ENCODE results near the gene POGLUT3. TPM values are rescaled to one million over a fixed set of nuclear protein-coding genes. Genes with fewer than 3 reads are reported as not detected.

POGLUT3 gene
- total and polyA plus RNA-seq, 12 donors, result 7.6 to 29.9 (median 19.2) TPM

DNA sequence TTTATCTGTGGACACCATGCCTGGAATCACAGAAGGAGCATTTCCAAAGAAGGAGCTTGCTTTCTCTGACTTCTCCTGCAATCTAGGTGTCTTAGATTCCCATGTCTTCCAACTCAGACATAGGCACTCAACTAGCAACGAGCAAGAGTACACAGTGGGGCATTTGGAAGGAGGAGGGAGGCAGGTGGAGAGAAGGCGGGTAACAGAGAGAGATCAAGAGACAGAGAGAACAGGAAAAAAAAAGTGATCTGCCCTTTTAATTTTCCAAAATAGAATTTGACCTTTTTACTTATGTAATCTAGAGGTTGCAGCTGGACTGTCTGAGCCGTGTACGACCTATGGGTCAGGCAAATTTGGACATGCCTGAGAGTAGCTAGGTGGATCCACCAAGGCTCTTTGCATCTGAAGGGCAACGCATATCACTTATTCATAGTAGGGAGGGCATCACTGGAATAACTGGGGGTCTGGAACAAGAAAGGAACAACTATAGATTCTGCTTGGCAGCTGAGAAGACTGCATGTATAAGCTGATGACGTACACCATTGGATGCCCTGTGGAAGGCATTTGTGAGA is 37.3 kb upstream of the POGLUT3 start:
- WGBS, 4 donors, result 78 to 85% (median 82%) methylated on average over 6 of the region's 6 CpGs
- intact Hi-C loops (cut with DNase I), result no loop called here
- Histone ChIP-seq H3K27me3 (no peaks in the 10 kb centered on the region), H3K9me3 (replicated peaks in 1 of 3) (no peaks in the 10 kb centered on the region), H3K36me3 (replicated peaks in 1 of 2) (no peaks in the 10 kb centered on the region), H3K4me3 (no peak overlapping the region), H3K27ac (no peak overlapping the region), H3K4me1 (replicated peaks in 1 of 2) (no peaks in the 10 kb centered on the region)
- DNase-seq, result no peak
- no peak for TF ChIP-seq POLR2A (IDR thresholded peaks at IDR 0.05)
- TF ChIP-seq, protein P1, sequence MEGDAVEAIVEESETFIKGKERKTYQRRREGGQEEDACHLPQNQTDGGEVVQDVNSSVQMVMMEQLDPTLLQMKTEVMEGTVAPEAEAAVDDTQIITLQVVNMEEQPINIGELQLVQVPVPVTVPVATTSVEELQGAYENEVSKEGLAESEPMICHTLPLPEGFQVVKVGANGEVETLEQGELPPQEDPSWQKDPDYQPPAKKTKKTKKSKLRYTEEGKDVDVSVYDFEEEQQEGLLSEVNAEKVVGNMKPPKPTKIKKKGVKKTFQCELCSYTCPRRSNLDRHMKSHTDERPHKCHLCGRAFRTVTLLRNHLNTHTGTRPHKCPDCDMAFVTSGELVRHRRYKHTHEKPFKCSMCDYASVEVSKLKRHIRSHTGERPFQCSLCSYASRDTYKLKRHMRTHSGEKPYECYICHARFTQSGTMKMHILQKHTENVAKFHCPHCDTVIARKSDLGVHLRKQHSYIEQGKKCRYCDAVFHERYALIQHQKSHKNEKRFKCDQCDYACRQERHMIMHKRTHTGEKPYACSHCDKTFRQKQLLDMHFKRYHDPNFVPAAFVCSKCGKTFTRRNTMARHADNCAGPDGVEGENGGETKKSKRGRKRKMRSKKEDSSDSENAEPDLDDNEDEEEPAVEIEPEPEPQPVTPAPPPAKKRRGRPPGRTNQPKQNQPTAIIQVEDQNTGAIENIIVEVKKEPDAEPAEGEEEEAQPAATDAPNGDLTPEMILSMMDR (IDR thresholded peaks at IDR 0.05), result no peak

DNA sequence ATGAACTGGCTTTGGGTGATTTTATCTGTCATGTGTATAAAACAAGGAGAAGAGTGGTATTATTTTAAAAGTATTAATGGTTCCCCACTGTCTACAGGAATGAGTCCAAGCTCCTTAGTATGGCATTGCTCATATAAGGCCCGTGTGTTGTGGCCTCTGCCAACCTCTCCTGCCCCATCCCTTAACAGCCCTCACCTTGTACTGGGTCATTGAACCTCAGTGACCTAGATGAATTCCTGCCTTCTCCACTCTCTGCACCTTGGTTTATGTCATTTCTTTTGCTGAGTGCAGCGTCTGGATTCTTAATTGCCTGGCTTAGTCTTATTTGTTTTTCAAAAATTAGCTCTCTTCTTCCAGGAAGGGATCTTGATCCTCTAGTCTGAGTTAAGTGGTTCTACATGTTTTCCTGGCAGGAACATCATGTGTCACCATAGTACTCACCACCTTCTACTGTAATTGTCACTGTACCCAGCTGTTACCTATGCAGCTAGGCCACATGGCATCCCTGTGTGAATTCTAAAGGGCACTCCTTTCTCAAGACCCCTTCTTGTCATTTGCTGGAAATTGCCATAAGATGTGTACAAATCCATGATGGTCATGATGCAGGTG is 36.2 kb upstream of the POGLUT3 start:
- H3K27me3 ChIP-seq, result no peaks in the 10 kb centered on the region
- no peak overlapping the region for H3K27ac ChIP-seq
- H3K9me3 ChIP-seq (replicated peaks in 1 of 3), result no peaks in the 10 kb centered on the region
- intact Hi-C loops (cut with DNase I), result no loop called here
- 61 to 72% (median 71%) methylated on average over 2 of the region's 2 CpGs for WGBS, 4 donors
- H3K4me3 ChIP-seq, result no peak overlapping the region
- no peaks in the 10 kb centered on the region for H3K36me3 ChIP-seq (replicated peaks in 1 of 2)
- no peaks in the 10 kb centered on the region for H3K4me1 ChIP-seq (replicated peaks in 1 of 2)
- DNase-seq, result no peak
- TF ChIP-seq, protein P1 (IDR thresholded peaks at IDR 0.05), result no peak
- TF ChIP-seq POLR2A (IDR thresholded peaks at IDR 0.05), result no peak

DNA sequence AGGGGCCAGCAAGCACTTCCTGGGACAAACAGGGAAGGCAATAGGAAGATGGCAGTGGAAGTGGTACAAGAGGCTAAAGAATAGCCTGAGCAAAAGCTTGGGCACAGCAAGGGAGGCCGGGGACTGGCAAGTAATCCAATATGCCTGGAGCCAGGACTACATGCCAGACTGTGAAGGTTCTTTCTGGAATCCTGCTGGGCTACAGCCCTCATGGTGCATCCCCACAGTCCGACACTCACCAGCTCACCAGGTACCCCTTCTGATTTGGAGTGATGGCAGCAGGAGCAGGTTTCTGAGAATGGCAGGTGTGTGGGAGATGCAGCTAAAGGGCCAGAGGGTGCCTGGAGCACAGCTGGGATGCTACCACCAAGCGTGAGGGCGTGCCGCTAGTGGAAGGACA is 32.2 kb upstream of the POGLUT3 start:
- Histone ChIP-seq H3K4me3 (no peak overlapping the region), H3K9me3 (replicated peaks in 1 of 3) (no peaks in the 10 kb centered on the region), H3K36me3 (replicated peaks in 1 of 2) (no peaks in the 10 kb centered on the region), H3K27ac (no peak overlapping the region), H3K27me3 (no peaks in the 10 kb centered on the region), H3K4me1 (replicated peaks in 1 of 2) (no peaks in the 10 kb centered on the region)
- DNase-seq, result no peak
- WGBS, 4 donors, result 95 to 98% (median 96%) methylated on average over 5 of the region's 5 CpGs
- TF ChIP-seq, protein P1 (IDR thresholded peaks at IDR 0.05), result no peak
- no peak for TF ChIP-seq POLR2A (IDR thresholded peaks at IDR 0.05)
- intact Hi-C loops (cut with DNase I), result no loop called here

DNA sequence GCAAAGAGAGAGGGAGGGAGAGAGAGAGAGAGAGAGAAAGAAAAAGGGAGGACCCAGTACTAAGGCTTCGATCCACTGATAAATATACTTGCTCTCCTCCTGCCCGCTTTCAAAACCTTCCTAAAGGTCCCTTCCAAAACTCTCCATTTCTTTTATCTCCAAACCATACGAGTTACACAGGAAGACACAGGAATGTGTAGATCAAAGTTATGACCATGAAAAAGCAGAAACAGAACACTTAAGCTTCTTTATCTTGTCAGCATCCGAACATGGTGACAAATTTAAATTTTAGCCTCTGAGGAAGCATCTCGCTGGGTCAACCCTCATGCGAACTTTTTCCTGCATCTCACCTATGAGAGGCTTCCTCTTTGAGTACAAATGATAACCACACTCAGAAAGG is 29.2 kb upstream of the POGLUT3 start:
- Histone ChIP-seq H3K27me3 (no peaks in the 10 kb centered on the region), H3K9me3 (replicated peaks in 1 of 3) (no peaks in the 10 kb centered on the region), H3K36me3 (replicated peaks in 1 of 2) (no peaks in the 10 kb centered on the region), H3K27ac (no peak overlapping the region), H3K4me3 (no peak overlapping the region), H3K4me1 (replicated peaks in 1 of 2) (no peaks in the 10 kb centered on the region)
- no peak for DNase-seq
- intact Hi-C loops (cut with DNase I), result no loop called here
- 77 to 84% (median 78%) methylated on average over 6 of the region's 6 CpGs for WGBS, 4 donors
- TF ChIP-seq POLR2A (IDR thresholded peaks at IDR 0.05), result no peak
- TF ChIP-seq, protein P1 (IDR thresholded peaks at IDR 0.05), result no peak
